ENCODE results near the gene SLC7A9.
"Not testable (repeated sequence)": the region's sequence is repeated elsewhere in the genome, so short reads cannot be mapped to it uniquely, and the experiment has no call there.

- not testable (repeated sequence) for TF ChIP-seq EP300 (IDR thresholded peaks at IDR 0.05; ENCODE audit: low read depth in 2 of 2, low read length in 2 of 2); EP300 (CRISPR knock-in tag; IDR thresholded peaks at IDR 0.05; ENCODE audit: borderline replicate concordance); CEBPB (IDR thresholded peaks at IDR 0.05; ENCODE audit: borderline replicate concordance, low read depth, low read length); ZNF10 (CRISPR knock-in tag; IDR thresholded peaks at IDR 0.05; ENCODE audit: borderline replicate concordance, low read depth); EZH2 (conservative IDR thresholded peaks at IDR 0.05; ENCODE audit: low read depth, low read length)
Observed at GRCh38 chr19:32832825-32833224, 36.7 kb downstream of the SLC7A9 start.
